HCEC 1CT (cell line): ENCODE measurements around the gene DISP3.

Source experiments
- DNase-seq: peaks from one replicate; pipeline ENCODE4 v3.0.0-alpha.2; 2017

The DISP3 gene

GRCh38 chr1:11550664-11551283 is 71.8 kb downstream of the DISP3 start:
- DNase-seq: peak; percentile 28

GRCh38 chr1:11558276-11558675 is 79.3 kb downstream of the DISP3 start:
- DNase-seq: no peak

GRCh38 chr1:11558871-11559590 is 80.1 kb downstream of the DISP3 start:
- DNase-seq: peak; percentile 14

- no peak for DNase-seq
Observed at GRCh38 chr1:11559591-11559970, 80.6 kb downstream of the DISP3 start.

GRCh38 chr1:11560061-11560460 is 81.1 kb downstream of the DISP3 start:
- DNase-seq: no peak

- no peak for DNase-seq
Observed at GRCh38 chr1:11561740-11562139, 82.8 kb downstream of the DISP3 start.

- DNase-seq: no peak
Observed at GRCh38 chr1:11562664-11563063, 83.7 kb downstream of the DISP3 start.

GRCh38 chr1:11563560-11564069 is 84.7 kb downstream of the DISP3 start:
- DNase-seq: peak; percentile 1

GRCh38 chr1:11564237-11564636 is 85.3 kb downstream of the DISP3 start:
- DNase-seq: no peak

GRCh38 chr1:11566042-11566850 is 87.3 kb downstream of the DISP3 start:
- DNase-seq: no peak

GRCh38 chr1:11567244-11568065 is 88.5 kb downstream of the DISP3 start:
- no peak for DNase-seq

- DNase-seq: peak; percentile 1
Observed at GRCh38 chr1:11568687-11569086, 89.7 kb downstream of the DISP3 start.

- no peak for DNase-seq
Observed at GRCh38 chr1:11569551-11569950, 90.6 kb downstream of the DISP3 start.

- DNase-seq: no peak
Observed at GRCh38 chr1:11569954-11570353, 91.0 kb downstream of the DISP3 start.

- no peak for DNase-seq
Observed at GRCh38 chr1:11570821-11571380, 91.9 kb downstream of the DISP3 start.

- no peak for DNase-seq
Observed at GRCh38 chr1:11571906-11572616, 93.1 kb downstream of the DISP3 start.

- no peak for DNase-seq
Observed at GRCh38 chr1:11573116-11573692, 94.2 kb downstream of the DISP3 start.

- no peak for DNase-seq
Observed at GRCh38 chr1:11575553-11575952, 96.6 kb downstream of the DISP3 start.

- no peak for DNase-seq
Observed at GRCh38 chr1:11576109-11576875, 97.3 kb downstream of the DISP3 start.

- no peak for DNase-seq
Observed at GRCh38 chr1:11578004-11578403, 99.0 kb downstream of the DISP3 start.

GRCh38 chr1:11579506-11579905 is 100.6 kb downstream of the DISP3 start:
- DNase-seq: no peak
